ENCODE data around the gene DSE. TPM values are rescaled to one million over a fixed set of nuclear protein-coding genes. Genes with fewer than 3 reads are reported as not detected.

DSE gene
- total RNA-seq, 1 donor from 2014 or later, result 2.7 TPM

DNA sequence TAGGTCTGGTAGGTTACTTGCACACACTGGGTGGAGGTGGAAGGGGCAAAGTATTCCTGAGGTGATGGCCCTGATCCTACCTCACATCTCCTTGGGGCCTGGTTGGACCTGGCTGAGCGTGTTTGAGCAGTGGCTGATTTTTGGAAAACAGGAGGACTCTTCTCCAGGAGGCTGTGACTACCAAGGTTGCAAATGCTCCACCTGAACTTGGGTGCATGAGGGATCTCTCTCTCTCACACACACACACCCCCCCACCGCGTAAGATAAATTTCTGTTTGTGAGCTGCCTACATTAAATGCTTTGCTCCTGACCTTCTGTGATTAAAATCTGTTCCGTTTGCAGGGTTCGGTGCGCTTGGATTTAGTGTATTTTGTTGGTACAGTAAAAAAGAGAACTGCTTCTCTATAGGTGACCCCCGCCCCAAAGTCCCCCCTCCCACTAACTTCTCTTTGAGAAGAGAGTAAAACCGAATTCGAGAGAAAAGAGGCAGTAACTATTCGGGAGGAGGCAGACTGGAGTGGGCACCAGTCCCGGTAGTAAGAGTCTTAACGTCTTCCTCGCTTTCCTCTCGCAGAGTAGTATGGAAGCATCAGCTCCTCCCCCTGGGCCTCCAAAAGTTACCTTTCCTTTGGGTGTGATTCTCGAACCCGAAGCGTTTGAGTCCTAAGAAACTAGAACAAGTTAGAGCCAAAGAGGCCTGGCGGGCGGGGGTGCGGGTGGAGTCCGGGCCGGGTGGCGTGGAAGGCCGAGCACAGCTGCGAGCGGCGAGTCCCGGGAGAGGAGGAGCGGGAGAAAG, 585 bp upstream of the DSE start:
- no peaks in the 10 kb centered on the region for H3K9me3 Mint-ChIP-seq
- H3K4me3 Mint-ChIP-seq, result peak overlapping the region; percentile 79
- no peak for DNase-seq
- H3K27ac Mint-ChIP-seq, result peak overlapping the region; percentile 13
- intact Hi-C loops (cut with micrococcal nuclease), result loop anchor here (5.0 kb wide), 1 partner anchor 93 kb away; the partner anchor contains the start of gene TSPYL1
- peaks cover 10% of the 10 kb centered on the region for H3K4me1 Mint-ChIP-seq
- H3K27me3 Mint-ChIP-seq, result peaks cover 58% of the 10 kb centered on the region
- no peaks in the 10 kb centered on the region for H3K36me3 Mint-ChIP-seq (ENCODE audit: low read depth)

DNA sequence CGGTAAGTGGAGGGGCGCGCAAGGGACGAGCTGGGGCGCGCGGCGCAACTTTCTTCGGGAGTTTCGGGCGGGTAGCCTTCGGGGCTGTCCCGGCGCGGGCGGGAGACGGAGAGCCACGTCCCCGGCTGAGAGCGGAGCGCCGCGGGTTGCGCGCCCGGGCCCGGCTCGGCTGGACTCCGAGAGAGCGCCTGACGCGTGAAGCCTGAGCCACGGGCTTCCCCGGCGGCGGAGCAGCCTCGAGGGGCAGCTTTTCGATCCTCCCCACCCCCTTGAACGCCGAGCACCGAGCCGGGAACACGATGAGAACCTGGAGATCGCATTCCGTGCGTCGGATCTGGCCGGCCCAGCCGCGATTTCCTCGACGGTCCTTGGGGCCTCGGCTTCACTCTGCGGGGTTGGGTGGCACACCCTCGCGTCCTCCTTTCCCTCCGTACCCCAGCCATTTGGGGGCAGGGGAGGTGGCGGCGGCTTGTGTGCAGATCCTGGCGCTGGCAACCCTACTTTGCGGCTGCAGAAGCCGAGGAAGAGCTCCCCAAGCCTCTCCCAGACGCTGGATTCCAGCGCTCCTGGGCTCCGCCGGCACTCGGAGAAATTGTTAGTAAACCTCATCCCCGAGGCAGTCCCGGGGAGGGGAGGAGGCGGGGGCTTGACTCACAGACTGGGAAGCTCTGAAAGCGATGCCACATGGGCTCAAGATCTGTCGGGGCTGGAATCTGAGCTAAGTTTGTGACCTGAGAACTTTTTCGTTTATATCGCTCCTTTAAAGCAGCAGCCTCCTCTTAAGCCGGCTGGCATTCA, 572 bp downstream of the DSE start:
- Mint-ChIP-seq H3K9me3 (no peaks in the 10 kb centered on the region), H3K36me3 (ENCODE audit: low read depth) (no peaks in the 10 kb centered on the region), H3K4me1 (peaks cover 10% of the 10 kb centered on the region), H3K27me3 (peaks cover 62% of the 10 kb centered on the region), H3K4me3 (peak overlapping the region; percentile 79), H3K27ac (no peak overlapping the region)
- peak; percentile 73 for DNase-seq
- intact Hi-C loops (cut with micrococcal nuclease), result loop anchor here (5.0 kb wide), 1 partner anchor 94 kb away; the partner anchor contains the start of gene TSPYL1

DNA sequence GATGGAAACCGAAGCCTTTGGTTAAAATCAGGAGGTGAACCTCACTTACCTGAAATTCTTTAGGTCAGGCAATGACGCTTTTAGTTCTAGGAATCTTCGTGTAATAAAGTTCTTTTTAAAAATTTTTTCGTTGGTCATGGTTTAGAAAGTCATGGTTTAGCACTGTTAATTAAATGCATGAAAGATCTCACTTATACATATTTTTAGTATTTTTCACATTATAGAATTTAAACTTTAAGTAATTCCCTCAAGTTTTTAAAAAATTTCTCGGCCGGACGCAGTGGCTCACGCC, 1.1 kb downstream of the DSE start:
- no peaks in the 10 kb centered on the region for H3K36me3 Mint-ChIP-seq (ENCODE audit: low read depth)
- DNase-seq, result no peak
- no peak overlapping the region for H3K27ac Mint-ChIP-seq
- peaks cover 10% of the 10 kb centered on the region for H3K4me1 Mint-ChIP-seq
- intact Hi-C loops (cut with micrococcal nuclease), result loop anchor here (5.0 kb wide), 1 partner anchor 95 kb away; the partner anchor contains the start of gene TSPYL1
- peaks cover 64% of the 10 kb centered on the region for H3K27me3 Mint-ChIP-seq
- no peaks in the 10 kb centered on the region for H3K9me3 Mint-ChIP-seq
- peak overlapping the region; percentile 79 for H3K4me3 Mint-ChIP-seq

DNA sequence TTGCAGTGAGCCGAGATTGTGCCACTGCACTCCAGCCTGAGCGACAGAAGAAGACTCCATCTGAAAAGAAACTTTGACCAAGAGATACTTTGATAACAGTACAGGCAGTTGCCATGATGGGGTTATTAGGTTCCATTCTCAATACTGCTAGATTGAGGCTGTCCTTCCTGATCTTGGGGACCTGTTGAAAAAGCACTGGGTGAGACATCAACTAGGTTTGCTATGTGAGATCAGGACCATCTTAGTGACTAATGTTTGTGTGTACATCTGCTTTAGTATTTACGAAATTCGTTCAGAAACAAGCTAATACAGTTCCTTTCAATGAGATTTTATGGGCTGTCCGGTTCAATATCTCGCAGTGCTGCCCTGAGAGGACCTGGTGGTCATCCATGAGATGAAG, 2.6 kb downstream of the DSE start:
- Mint-ChIP-seq H3K27ac (no peak overlapping the region), H3K27me3 (peaks cover 61% of the 10 kb centered on the region), H3K36me3 (ENCODE audit: low read depth) (no peaks in the 10 kb centered on the region), H3K9me3 (no peaks in the 10 kb centered on the region), H3K4me1 (peaks cover 10% of the 10 kb centered on the region), H3K4me3 (no peak overlapping the region)
- intact Hi-C loops (cut with micrococcal nuclease), result loop anchor here (5.0 kb wide), 1 partner anchor 96 kb away; the partner anchor contains the start of gene TSPYL1
- no peak for DNase-seq

DNA sequence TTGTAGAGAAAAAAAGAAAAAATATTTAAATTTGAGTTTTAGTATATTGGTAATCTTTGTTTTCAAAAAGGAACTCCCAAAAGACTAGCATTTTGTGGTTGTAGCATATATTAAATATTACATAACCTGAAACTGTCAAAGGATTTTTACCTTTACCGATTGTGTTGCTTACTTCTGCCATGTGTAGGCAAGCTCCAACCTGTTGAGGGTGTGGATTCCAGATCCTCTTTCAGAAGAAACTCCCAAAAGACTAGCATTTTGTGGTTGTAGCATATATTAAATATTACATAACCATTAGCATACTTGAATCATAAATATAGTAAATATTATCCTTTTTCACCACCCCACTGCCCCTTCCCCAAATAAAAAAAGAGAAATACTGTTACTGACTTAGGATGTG, 3.2 kb downstream of the DSE start:
- Mint-ChIP-seq H3K4me3 (no peak overlapping the region), H3K9me3 (no peaks in the 10 kb centered on the region), H3K27me3 (peaks cover 62% of the 10 kb centered on the region), H3K4me1 (peaks cover 10% of the 10 kb centered on the region), H3K36me3 (ENCODE audit: low read depth) (no peaks in the 10 kb centered on the region), H3K27ac (no peak overlapping the region)
- intact Hi-C loops (cut with micrococcal nuclease), result loop anchor here (5.0 kb wide), 1 partner anchor 97 kb away; the partner anchor contains the start of gene TSPYL1
- no peak for DNase-seq

DNA sequence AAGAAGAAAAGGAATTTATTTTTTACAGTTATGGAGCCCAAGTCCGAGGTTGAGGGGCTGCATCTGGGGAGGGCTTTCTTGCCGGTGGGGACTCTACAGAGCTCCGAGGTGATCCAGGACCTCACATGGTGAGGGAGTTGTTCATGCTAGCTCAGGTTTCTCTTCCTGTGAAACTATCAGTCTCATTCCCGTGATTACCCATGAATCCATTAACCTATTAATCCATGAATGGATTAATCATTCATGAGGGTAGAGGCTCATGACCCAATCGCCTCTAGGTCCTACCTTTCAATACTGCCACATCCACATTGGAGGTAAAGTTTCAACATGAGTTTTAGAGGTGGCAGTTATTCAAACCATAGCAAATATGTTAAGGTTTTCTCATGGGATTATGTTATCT, 3.8 kb downstream of the DSE start:
- peaks cover 8% of the 10 kb centered on the region for H3K4me1 Mint-ChIP-seq
- H3K36me3 Mint-ChIP-seq (ENCODE audit: low read depth), result no peaks in the 10 kb centered on the region
- H3K27ac Mint-ChIP-seq, result no peak overlapping the region
- intact Hi-C loops (cut with micrococcal nuclease), result loop anchor here (5.0 kb wide), 1 partner anchor 97 kb away; the partner anchor contains the start of gene TSPYL1
- DNase-seq, result no peak
- peaks cover 57% of the 10 kb centered on the region for H3K27me3 Mint-ChIP-seq
- H3K4me3 Mint-ChIP-seq, result no peak overlapping the region
- H3K9me3 Mint-ChIP-seq, result no peaks in the 10 kb centered on the region

DNA sequence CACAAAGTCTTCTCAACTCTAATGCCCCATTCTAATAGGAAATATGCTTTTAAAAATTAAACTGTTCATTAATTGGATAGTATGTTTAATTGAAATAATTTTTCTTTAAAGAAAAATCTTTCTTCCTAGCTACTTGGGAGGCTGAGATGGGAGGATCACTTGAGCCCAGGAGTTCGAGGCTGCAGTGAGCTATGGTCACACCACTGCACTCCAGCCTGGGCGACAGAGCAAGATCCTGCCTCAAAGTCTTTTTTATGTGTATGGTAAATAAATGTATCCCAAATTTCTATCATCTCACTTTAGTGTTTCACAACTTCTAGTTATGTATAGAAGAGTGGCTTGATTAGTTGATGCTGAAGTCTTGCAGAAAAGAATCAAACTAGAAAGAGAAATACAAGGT, 4.5 kb downstream of the DSE start:
- intact Hi-C loops (cut with micrococcal nuclease), result no loop called here
- no peak for DNase-seq
- Mint-ChIP-seq H3K27me3 (peaks cover 57% of the 10 kb centered on the region), H3K9me3 (no peaks in the 10 kb centered on the region), H3K4me3 (no peak overlapping the region), H3K27ac (no peak overlapping the region), H3K4me1 (peaks cover 2% of the 10 kb centered on the region), H3K36me3 (ENCODE audit: low read depth) (no peaks in the 10 kb centered on the region)

DNA sequence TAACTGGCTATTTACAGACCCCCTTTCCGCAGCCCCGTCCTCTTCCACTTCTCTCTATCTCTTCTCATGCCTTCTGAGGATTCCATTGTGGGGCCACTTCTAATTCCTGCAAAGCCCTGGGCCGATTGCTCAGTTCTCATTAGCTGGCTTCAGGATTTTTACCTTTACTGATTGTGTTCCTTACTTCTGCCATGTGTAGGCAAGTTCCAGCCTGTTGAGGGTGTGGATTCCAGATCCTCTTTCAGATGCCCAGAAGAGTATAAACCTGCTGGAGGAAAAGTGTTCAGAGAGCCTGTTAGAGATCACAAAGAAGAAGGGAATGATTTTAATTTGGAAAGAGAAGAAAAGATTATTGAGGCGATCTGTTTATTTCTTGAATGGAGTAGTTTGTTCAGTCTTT, 5.4 kb downstream of the DSE start:
- DNase-seq, result no peak
- H3K9me3 Mint-ChIP-seq, result no peaks in the 10 kb centered on the region
- H3K27me3 Mint-ChIP-seq, result peaks cover 57% of the 10 kb centered on the region
- H3K4me1 Mint-ChIP-seq, result peaks cover 2% of the 10 kb centered on the region
- no peak overlapping the region for H3K4me3 Mint-ChIP-seq
- intact Hi-C loops (cut with micrococcal nuclease), result no loop called here
- H3K36me3 Mint-ChIP-seq (ENCODE audit: low read depth), result no peaks in the 10 kb centered on the region
- no peak overlapping the region for H3K27ac Mint-ChIP-seq

DNA sequence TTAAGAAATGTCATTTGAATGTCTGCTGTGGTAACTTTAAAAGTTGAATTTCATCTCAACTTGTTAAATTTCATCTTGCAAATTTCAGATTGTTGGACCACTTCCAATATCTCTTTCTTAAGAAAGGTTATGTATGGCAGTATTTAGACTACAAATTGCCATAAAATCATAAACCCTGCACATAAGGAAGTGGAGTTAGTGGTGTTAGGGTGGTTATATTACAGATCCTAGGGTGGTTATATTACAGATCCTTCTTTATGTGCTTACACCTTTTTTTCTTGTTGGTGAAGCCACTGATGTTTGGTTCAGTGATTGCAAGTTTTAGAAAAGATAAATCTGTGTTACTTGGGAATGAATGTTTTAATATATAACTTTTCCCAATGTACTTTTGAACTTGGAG, 9.0 kb downstream of the DSE start:
- no peaks in the 10 kb centered on the region for H3K9me3 Mint-ChIP-seq
- no peaks in the 10 kb centered on the region for H3K36me3 Mint-ChIP-seq (ENCODE audit: low read depth)
- H3K4me1 Mint-ChIP-seq, result no peaks in the 10 kb centered on the region
- H3K27me3 Mint-ChIP-seq, result peaks cover 52% of the 10 kb centered on the region
- DNase-seq, result no peak
- intact Hi-C loops (cut with micrococcal nuclease), result no loop called here
- H3K4me3 Mint-ChIP-seq, result no peak overlapping the region
- H3K27ac Mint-ChIP-seq, result no peak overlapping the region

DNA sequence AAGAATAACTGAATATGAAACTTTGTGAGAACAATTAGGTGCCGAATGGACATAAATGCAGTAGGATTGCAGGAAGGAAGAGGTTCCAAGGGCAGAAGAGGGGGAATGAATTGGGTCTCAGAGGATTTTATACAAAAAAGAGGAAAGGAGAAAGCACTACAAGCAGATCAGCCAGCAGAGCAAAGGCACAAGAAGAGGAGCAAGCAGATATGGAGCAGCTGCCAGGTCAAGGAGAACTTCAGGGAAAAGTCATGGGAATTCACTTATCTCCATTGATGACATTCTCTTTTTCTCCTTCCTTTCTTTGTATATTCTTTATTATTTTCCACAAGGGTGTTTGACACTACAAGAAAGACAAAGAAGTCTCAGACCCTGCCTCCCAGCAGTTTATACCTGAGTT, 9.6 kb downstream of the DSE start:
- Mint-ChIP-seq H3K4me1 (no peaks in the 10 kb centered on the region), H3K4me3 (no peak overlapping the region), H3K27ac (no peak overlapping the region), H3K9me3 (no peaks in the 10 kb centered on the region), H3K27me3 (peaks cover 56% of the 10 kb centered on the region), H3K36me3 (ENCODE audit: low read depth) (no peaks in the 10 kb centered on the region)
- no peak for DNase-seq
- intact Hi-C loops (cut with micrococcal nuclease), result no loop called here

DNA sequence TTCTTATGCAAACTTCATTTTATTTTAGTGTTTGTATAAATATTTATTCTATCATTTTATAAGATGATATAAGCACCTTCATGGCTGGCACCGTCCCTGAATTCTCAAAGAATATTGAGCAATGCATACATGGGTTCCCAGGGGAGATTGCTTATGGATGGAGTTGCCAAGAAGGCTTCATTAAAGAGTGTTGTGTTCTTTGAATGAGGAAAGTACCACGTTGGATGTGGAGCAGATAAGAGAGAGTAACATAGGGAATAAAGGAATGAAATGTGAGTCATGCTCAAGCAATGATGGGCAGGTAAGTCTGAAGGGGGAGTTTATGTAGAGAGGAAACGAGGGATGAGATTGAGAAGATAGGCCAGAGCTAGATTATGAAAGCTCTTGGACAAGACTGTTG, 10.3 kb downstream of the DSE start:
- no peaks in the 10 kb centered on the region for H3K4me1 Mint-ChIP-seq
- H3K27me3 Mint-ChIP-seq, result peaks cover 54% of the 10 kb centered on the region
- no peak for DNase-seq
- no peak overlapping the region for H3K4me3 Mint-ChIP-seq
- no peaks in the 10 kb centered on the region for H3K9me3 Mint-ChIP-seq
- intact Hi-C loops (cut with micrococcal nuclease), result no loop called here
- no peaks in the 10 kb centered on the region for H3K36me3 Mint-ChIP-seq (ENCODE audit: low read depth)
- no peak overlapping the region for H3K27ac Mint-ChIP-seq

DNA sequence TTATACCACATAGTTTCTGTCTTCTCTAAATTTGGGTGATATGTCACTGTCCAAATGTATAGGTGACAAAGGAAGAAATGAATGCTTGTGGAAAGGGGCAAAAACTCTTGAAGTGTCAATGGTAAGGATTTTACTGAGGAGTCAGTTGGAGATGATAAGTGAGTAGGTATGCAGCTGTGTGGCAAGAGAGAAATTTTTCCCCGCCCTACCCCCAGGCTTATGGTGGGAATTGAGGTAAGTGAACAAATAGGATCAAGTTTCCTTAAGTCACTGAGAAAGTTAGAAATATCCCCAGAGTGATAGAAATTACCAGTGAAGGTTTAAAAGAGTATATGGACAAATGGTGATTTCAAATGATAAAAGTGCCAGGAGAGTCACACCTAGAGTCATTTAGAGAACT, 11.8 kb downstream of the DSE start:
- H3K4me3 Mint-ChIP-seq, result no peak overlapping the region
- H3K36me3 Mint-ChIP-seq (ENCODE audit: low read depth), result no peaks in the 10 kb centered on the region
- no peak overlapping the region for H3K27ac Mint-ChIP-seq
- no peaks in the 10 kb centered on the region for H3K9me3 Mint-ChIP-seq
- H3K27me3 Mint-ChIP-seq, result peaks cover 41% of the 10 kb centered on the region
- no peak for DNase-seq
- intact Hi-C loops (cut with micrococcal nuclease), result no loop called here
- peaks cover 6% of the 10 kb centered on the region for H3K4me1 Mint-ChIP-seq

DNA sequence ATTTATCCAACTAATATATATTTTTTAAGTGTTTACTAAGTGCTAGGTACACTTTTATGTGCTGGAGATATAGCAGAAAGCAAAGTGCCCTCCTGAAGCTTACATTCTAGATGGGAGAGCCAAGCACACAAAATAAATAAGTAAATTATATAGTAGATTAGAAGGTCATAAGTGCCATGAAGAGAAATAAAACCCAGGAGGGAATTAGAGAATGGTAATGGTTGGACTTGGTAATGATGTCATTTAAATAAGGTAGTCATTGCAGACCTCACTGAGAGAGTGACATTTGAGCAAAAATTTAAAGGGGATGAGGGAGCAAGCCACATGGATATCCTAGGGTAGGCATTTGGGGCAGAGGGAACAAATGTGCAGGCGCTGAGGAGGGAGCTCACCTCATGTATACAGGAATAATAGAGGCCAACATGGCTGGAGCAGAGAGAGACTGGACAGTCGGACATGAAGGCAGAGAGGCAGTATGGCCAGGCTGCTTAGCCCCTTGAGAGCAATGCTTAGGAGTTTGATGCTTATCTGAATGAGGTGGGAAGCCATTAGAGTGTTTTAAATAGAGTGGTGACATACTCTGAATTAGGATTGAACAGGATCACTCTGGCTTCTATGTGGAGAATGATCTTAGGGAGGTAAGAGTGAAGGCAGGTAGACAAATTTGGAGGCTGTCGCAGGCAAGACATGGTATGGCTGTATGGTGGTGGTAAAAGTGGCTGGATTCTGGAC, 14.1 kb downstream of the DSE start:
- Mint-ChIP-seq H3K27me3 (peaks cover 33% of the 10 kb centered on the region), H3K4me1 (peaks cover 9% of the 10 kb centered on the region), H3K9me3 (no peaks in the 10 kb centered on the region), H3K36me3 (ENCODE audit: low read depth) (no peaks in the 10 kb centered on the region), H3K4me3 (no peak overlapping the region), H3K27ac (no peak overlapping the region)
- no peak for DNase-seq
- intact Hi-C loops (cut with micrococcal nuclease), result no loop called here

DNA sequence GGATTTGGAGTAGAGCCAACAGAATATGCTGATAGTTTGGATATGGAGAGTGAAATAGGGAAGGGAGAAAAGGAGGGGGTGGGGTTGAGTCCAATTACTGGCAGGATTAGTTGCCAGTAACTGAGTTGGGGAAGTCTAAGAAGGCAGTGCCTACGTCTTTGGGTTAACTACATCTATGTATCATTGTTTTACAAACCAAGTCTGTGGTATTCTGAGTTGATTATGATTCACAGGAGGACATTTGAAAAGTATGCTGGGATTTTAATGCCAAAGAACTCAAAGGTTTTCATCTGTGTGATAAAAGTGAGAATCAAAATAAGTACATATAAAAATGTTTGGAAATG, 14.7 kb downstream of the DSE start:
- intact Hi-C loops (cut with micrococcal nuclease), result no loop called here
- Mint-ChIP-seq H3K4me3 (no peak overlapping the region), H3K36me3 (ENCODE audit: low read depth) (no peaks in the 10 kb centered on the region), H3K9me3 (no peaks in the 10 kb centered on the region), H3K4me1 (peaks cover 9% of the 10 kb centered on the region), H3K27me3 (peaks cover 28% of the 10 kb centered on the region), H3K27ac (no peak overlapping the region)
- no peak for DNase-seq
